Measurements from ENCODE around the gene PPP2R2C.

- TF ChIP-seq L3MBTL2 (conservative IDR thresholded peaks at IDR 0.05) (no peak), TARDBP (IDR thresholded peaks at IDR 0.05) (no peak), BHLHE40 (IDR thresholded peaks at IDR 0.05; ENCODE audit: borderline replicate concordance) (no peak), ELF4 (IDR thresholded peaks at IDR 0.05) (no peak), SP1 (IDR thresholded peaks at IDR 0.05) (no peak), FOXA1 (IDR thresholded peaks at IDR 0.05) (no peak), FOXK2 (IDR thresholded peaks at IDR 0.05) (no peak)
Observed at GRCh38 chr4:6427439-6428090, 44.8 kb downstream of the PPP2R2C start.

Measured in HEK293T (cell line).